Measurements from ENCODE around the gene SMIM32. TPM values are rescaled to one million over a fixed set of nuclear protein-coding genes. Genes with fewer than 3 reads are reported as not detected.

The SMIM32 gene
- total RNA-seq, 4 donors from 2014 or later = not detected

DNA sequence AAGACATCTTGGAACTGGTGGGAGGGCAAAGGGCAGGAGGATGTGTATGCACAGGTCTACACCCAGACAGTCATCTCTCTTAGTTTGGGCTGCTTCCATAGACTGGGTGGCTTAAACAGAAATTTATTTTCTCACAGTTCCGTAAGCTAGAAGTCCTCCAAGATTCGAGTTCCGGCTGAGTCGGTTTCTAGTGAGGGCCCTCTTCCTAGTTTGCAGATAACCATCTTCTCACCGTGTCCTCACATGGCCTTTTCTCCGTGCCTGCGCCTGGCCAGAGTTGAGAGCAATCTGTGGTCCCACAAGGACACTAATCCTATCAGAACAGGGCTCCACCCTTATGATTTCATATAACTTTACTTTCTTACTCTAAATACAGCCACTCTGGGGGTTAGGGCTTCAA lies 4.1 kb downstream of the SMIM32 start:
- no peak for DNase-seq (ENCODE audit: extremely low spot score)
- 96% methylated on average over 7 of the region's 7 CpGs for WGBS
- H3K9me3 ChIP-seq = no peaks in the 10 kb centered on the region
- TF ChIP-seq POLR2AphosphoS5 (IDR thresholded peaks at IDR 0.05) (no peak), EP300 (IDR thresholded peaks at IDR 0.05) (no peak), CTCF (IDR thresholded peaks at IDR 0.05) (no peak), POLR2A (IDR thresholded peaks at IDR 0.05; ENCODE audit: low read depth) (no peak)
- H3K27ac ChIP-seq (replicated peaks in 1 of 4) = no peak overlapping the region
- peaks cover 0 to 36% (median 22%) of the 10 kb centered on the region in 4 donors for H3K36me3 ChIP-seq
- intact Hi-C loops (cut with DNase I) = no loop called here
- H3K4me1 ChIP-seq = peaks cover 17 to 33% (median 24%) of the 10 kb centered on the region in 4 donors
- H3K4me3 ChIP-seq = no peak overlapping the region
- peaks cover 0 to 33% (median 19%) of the 10 kb centered on the region in 4 donors for H3K27me3 ChIP-seq

GRCh38 chr5:136186796-136187195 lies 6.2 kb downstream of the SMIM32 start:
- intact Hi-C loops (cut with DNase I) = no loop called here
- H3K9me3 ChIP-seq = no peaks in the 10 kb centered on the region
- H3K27me3 ChIP-seq = peaks cover 0 to 12% (median 10%) of the 10 kb centered on the region in 4 donors
- no peak overlapping the region for H3K27ac ChIP-seq (replicated peaks in 1 of 4)
- no peak overlapping the region for H3K4me3 ChIP-seq
- peaks cover 0 to 36% (median 22%) of the 10 kb centered on the region in 4 donors for H3K36me3 ChIP-seq
- 80% methylated on average over 2 of the region's 2 CpGs for WGBS
- H3K4me1 ChIP-seq = peaks cover 3 to 14% (median 8%) of the 10 kb centered on the region in 4 donors
- TF ChIP-seq POLR2AphosphoS5 (IDR thresholded peaks at IDR 0.05) = no peak
- no peak for TF ChIP-seq CTCF (IDR thresholded peaks at IDR 0.05)
- no peak for TF ChIP-seq POLR2A (IDR thresholded peaks at IDR 0.05; ENCODE audit: low read depth)
- TF ChIP-seq EP300 (IDR thresholded peaks at IDR 0.05) = no peak
- DNase-seq (ENCODE audit: extremely low spot score) = no peak

- 95% methylated on average over 5 of the region's 5 CpGs for WGBS
Measured at GRCh38 chr5:136185974-136186665, 6.8 kb downstream of the SMIM32 start.

DNA sequence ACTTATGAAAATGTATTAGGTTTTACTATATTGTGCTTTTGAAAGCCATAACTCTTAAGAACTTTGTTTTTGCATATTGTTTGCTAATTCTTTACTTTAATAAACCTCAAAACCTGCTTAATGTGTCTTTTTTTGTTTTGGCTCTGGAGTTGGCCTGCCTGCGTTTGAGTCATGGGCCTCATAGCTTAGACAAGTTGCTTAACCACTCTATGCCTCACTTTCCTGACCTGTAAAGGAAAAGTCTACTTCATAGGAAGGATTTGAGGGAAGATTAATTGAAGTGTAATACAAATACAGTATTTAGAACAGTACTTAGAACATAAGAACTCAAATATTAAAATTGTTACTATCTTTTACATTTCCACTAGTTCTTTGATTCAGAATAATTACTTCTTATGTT lies 10.3 kb downstream of the SMIM32 start:
- Histone ChIP-seq H3K27me3 (no peaks in the 10 kb centered on the region), H3K36me3 (peaks cover 3 to 40% (median 29%) of the 10 kb centered on the region in 4 donors), H3K9me3 (no peaks in the 10 kb centered on the region), H3K27ac (replicated peaks in 1 of 4) (no peak overlapping the region), H3K4me3 (no peak overlapping the region), H3K4me1 (no peaks in the 10 kb centered on the region)
- 79% methylated on average over 1 of the region's 1 CpG for WGBS
- TF ChIP-seq EP300 (IDR thresholded peaks at IDR 0.05) (no peak), POLR2A (IDR thresholded peaks at IDR 0.05; ENCODE audit: low read depth) (no peak), CTCF (IDR thresholded peaks at IDR 0.05) (no peak), POLR2AphosphoS5 (IDR thresholded peaks at IDR 0.05) (no peak)
- intact Hi-C loops (cut with DNase I) = no loop called here
- no peak for DNase-seq (ENCODE audit: extremely low spot score)

More at GRCh38 chr5:136185974-136186665, 6.8 kb downstream of the SMIM32 start:
- intact Hi-C loops (cut with DNase I) = no loop called here
- Histone ChIP-seq H3K4me3 (no peak overlapping the region), H3K4me1 (peaks cover 0 to 7% (median 2%) of the 10 kb centered on the region in 4 donors), H3K36me3 (peaks cover 0 to 36% (median 22%) of the 10 kb centered on the region in 4 donors), H3K27me3 (peaks cover 0 to 5% (median 5%) of the 10 kb centered on the region in 4 donors), H3K27ac (replicated peaks in 1 of 4) (no peak overlapping the region), H3K9me3 (no peaks in the 10 kb centered on the region)
- no peak for DNase-seq (ENCODE audit: extremely low spot score)
- TF ChIP-seq EP300 (IDR thresholded peaks at IDR 0.05) (no peak), CTCF (IDR thresholded peaks at IDR 0.05) (no peak), POLR2A (IDR thresholded peaks at IDR 0.05; ENCODE audit: low read depth) (no peak), POLR2AphosphoS5 (IDR thresholded peaks at IDR 0.05) (no peak)
